Stimulated activated effector memory CD8-positive, alpha-beta T cell treated with anti-CD3 and anti-CD28 coated beads, Interleukin-12 subunit alpha, Interleukin-12 subunit beta, amount 100 ng/mL, for 72 hours (primary cell): ENCODE results near the gene CIRBP.
A peak's percentile ranks its signal among the peaks of the same experiment; 100 is the strongest.

ENCODE experiments used
- ATAC-seq: fragments of 150-1000 bp; cut with Tn5 transposase; 2 replicates; pipeline ENCODE4 v1.10.0; 2021
- DNase-seq, 2 donors: peaks; one replicate each; pipeline ENCODE4 v3.0.0; 2021 to 2022; ENCODE audit warnings: low spot score in 2 of 2
- H3K27ac Mint-ChIP-seq: one replicate; pipeline ENCODE4 v1.8.0; 2022; ENCODE audit warnings: mild to moderate bottlenecking, mixed read lengths
- H3K36me3 Mint-ChIP-seq: one replicate; pipeline ENCODE4 v1.8.0; 2022; ENCODE audit warnings: mild to moderate bottlenecking, mixed read lengths
- H3K4me1 Mint-ChIP-seq: one replicate; pipeline ENCODE4 v1.8.0; 2022; ENCODE audit warnings: mixed read lengths
- H3K4me3 Mint-ChIP-seq: one replicate; pipeline ENCODE4 v1.8.0; 2022; ENCODE audit warnings: mild to moderate bottlenecking, mixed read lengths
- H3K9me3 Mint-ChIP-seq: one replicate; pipeline ENCODE4 v1.8.0; 2022; ENCODE audit warnings: mixed read lengths

The CIRBP gene

DNA sequence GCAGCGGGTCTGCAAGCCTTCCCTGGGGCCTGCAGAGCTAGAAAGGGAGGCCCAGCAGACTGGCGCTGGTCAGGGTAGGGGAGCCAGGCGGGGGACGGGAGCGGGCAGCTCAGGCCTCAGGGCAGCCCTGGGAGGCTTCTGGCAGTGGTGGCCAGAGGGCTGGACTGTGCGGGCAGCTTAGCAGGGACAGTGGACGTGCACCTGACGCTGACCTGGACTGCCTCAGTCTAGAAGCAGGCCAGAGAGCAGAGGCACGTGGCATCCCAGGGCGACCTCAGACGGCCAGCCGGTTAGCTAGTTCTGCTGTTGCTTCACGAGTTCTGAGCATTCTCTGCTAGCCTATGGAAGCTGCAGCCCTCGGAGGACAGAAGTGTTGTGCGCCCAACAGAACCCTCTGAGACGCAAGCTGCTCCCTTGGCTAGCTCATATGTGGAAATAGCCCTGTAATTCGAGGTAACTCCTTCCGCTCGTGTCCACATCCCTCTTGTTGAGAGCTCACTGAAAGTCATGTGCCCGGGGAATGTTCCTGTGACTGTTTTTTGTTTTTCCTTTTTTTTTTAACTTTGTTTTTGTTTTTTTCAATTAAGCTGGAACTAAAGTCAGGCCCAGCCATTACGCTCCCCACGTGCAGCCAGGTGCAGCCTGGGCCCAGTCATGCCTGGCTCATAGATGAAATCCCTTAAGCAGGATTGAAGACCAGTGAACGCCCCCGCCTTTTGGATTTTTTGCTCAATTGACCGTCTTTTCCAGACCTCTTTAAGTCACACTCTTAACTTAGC, 4.3 kb downstream of the CIRBP start:
- H3K27ac Mint-ChIP-seq, result peak overlapping the region; percentile 92
- ATAC-seq (no peak), DNase-seq (no peak)
- no peaks in the 10 kb centered on the region for H3K9me3 Mint-ChIP-seq
- peak overlapping the region; percentile 89 for H3K4me3 Mint-ChIP-seq
- H3K4me1 Mint-ChIP-seq, result peaks cover 58% of the 10 kb centered on the region
- peaks cover 100% of the 10 kb centered on the region for H3K36me3 Mint-ChIP-seq

DNA sequence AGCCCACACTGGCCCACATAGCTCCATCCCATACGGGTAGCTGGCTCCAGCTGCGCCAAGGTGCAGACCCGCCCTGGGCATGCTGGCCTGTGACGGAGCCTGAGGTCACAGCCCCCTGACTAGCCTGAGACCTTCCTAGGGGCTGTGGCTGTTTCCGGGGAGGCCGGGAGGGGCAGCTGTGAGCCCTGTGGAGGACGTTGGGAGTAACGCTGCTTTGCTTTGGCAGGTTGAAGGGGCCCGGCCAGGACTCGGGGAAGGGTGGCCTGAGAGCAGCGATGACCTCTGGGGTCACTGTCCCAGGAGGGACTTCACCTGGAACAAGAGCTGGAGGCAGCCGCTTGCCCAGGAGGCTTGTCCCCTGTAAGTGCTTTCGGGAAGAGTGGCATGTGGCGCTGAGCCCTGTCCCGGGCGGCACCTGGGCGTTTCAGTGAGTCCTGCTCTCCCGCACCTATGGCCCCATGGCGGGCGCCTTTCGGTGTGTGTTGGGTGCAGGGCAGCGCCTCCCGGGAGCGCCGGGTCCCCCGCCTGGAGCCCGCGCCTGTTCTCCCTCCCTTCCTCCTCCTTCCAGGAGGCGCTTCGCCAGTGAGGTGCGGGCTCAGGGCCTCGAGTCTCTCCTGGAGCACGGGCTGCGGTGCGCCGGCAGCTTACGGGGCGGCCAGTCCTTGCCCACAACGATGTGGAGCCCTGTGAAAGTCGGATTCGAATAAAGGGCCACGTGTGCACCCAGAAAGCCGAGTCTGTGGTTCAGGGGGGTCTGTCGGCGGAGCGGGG, 5.1 kb downstream of the CIRBP start:
- Mint-ChIP-seq H3K36me3 (peaks cover 100% of the 10 kb centered on the region), H3K9me3 (no peaks in the 10 kb centered on the region), H3K27ac (peak overlapping the region; percentile 92), H3K4me1 (peaks cover 52% of the 10 kb centered on the region), H3K4me3 (peak overlapping the region; percentile 89)
- no peak for DNase-seq
- no peak for ATAC-seq

DNA sequence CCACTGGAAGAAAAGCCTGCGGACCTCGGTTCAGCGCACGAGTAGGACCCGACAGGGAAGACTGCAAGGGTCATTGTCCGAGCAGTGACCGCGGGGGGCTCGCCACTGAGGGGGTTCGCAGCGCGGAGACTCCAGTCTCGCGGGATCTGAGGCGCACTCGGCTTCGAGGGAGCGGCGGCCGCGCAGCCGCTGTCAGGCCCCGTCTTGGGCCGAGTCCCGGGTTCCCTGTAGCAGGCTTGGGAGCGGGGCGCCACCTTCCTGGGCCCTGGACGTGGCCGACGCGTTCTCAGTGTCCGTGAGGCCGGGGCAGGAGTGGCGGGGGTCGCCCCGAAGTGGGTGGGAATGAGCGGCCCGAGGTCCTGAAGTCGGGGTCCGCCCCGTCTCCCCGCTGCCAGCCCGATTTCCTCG, 5.7 kb downstream of the CIRBP start:
- Mint-ChIP-seq H3K27ac (peak overlapping the region; percentile 92), H3K4me1 (peaks cover 56% of the 10 kb centered on the region), H3K36me3 (peaks cover 100% of the 10 kb centered on the region), H3K9me3 (no peaks in the 10 kb centered on the region), H3K4me3 (peak overlapping the region; percentile 89)
- ATAC-seq, result no peak
- no peak for DNase-seq

DNA sequence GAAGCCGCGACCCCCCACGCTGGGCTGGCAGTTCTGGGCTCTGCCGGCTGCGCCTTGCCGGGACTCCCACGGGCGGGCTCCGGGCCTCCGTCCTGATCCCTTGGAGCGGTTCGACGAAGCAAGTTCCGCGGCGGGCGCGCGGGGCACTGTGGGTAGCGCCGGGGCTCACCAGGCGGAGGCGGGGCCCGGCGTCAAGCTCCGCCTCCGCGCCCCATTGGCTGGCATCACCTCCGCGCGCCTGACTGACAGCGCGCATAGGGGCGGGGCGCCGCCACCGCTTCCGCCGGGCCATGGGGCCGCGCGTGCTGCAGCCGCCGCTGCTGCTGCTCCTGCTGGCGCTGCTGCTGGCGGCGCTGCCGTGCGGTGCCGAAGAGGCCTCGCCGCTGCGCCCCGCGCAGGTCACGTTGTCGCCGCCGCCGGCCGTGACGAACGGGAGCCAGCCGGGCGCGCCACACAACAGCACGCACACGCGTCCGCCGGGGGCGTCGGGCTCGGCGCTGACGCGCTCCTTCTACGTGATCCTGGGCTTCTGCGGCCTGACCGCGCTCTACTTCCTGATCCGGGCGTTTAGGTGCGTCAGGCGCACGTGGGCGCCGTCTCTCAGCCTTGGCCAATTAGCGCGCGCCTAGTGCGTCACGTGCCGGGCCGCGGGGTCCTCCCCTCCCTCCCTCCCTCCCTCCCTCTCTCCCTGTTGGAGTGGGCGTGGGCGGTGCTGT, 6.3 kb downstream of the CIRBP start, which contains the start of gene FAM174C:
TSS of gene FAM174C (plus strand) at position 271 of the 716 bp plus-strand sequence. CDS start at position 291, 20 bp downstream.
- DNase-seq (peak; percentile 88 to 97), ATAC-seq (peak; percentile 91)
- Mint-ChIP-seq H3K4me3 (peak within 1 kb of the TSS; percentile 89), H3K27ac (peak within 1 kb of the TSS; percentile 92), H3K9me3 (no peaks in the 10 kb centered on the region), H3K36me3 (peaks cover 95% of the 10 kb centered on the region), H3K4me1 (peaks cover 56% of the 10 kb centered on the region)

DNA sequence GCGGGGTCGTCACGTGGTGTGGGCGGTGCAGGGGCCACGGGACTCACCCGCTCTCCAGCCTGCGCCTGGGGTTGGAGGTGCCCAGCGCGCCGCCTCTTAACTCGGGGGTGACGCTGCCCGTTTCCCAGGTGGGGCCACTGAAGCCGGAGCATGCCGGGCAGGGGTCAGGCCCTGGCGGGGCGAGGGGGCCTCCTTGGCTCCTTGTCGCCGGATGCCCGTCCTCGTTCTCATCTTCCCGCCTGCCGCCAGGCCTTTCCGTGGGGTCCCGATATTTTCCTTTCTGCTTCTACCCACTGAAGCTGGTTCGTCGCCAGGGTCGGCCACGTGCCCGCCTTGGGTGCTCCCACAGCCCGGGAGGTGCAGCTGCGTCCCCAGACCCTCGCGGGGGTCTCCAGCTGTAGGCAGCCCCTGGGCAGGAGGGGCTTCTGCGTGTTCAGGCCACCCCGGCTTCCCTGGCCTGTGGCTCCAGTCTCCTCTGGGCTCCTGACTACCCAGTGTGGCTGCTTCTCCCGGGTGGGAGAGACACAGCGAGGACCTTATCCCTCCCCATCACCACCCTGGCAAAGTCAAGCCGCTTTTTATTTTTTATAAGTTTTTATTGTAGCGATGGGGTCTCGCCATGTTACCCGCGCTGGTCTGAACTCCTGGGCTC, 7.0 kb downstream of the CIRBP start:
- H3K27ac Mint-ChIP-seq, result peak overlapping the region; percentile 92
- H3K36me3 Mint-ChIP-seq, result peaks cover 88% of the 10 kb centered on the region
- peaks cover 50% of the 10 kb centered on the region for H3K4me1 Mint-ChIP-seq
- peak overlapping the region; percentile 89 for H3K4me3 Mint-ChIP-seq
- ATAC-seq (no peak), DNase-seq (no peak)
- H3K9me3 Mint-ChIP-seq, result no peaks in the 10 kb centered on the region

DNA sequence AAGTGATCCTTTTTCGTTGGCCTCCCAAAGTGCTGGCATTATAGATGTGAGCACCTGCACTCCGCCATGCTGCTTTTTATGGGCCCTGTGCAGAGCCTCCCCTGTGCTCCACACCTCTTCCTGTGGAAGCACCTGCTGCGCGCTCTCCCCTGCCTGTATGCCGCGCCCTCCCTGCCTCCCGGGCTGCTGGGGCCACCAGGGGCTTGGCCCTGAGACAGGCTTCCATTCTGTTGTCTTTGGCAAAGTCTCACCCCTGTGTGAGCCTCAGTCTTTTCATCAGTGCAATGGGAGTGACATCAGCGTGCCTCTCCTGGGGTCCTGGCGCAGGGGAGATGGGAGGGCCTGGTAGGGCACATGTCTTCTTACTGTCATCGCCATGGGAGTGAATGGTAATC, 7.5 kb downstream of the CIRBP start:
- peaks cover 85% of the 10 kb centered on the region for H3K36me3 Mint-ChIP-seq
- H3K27ac Mint-ChIP-seq, result peak overlapping the region; percentile 92
- peak overlapping the region; percentile 89 for H3K4me3 Mint-ChIP-seq
- no peak for ATAC-seq
- no peaks in the 10 kb centered on the region for H3K9me3 Mint-ChIP-seq
- DNase-seq, result no peak
- peaks cover 45% of the 10 kb centered on the region for H3K4me1 Mint-ChIP-seq

DNA sequence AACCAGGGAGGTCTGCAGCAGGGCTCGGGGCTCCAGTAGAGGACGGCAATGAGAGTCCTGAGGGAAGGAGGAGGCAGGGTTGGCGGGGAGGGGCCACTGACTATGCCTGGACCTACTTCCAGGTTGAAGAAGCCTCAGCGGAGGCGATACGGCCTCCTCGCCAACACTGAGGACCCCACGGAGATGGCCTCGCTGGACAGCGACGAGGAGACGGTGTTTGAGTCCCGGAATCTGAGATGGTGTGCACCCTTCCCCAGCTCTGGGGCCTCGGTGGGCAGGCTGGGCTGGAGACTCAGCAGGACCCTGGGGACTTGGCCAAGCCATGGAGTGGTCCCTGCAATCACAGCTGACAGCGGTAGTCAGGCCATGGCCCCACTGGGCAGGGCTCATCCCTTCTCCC, 7.9 kb downstream of the CIRBP start:
- Mint-ChIP-seq H3K9me3 (no peaks in the 10 kb centered on the region), H3K27ac (peak overlapping the region; percentile 92), H3K36me3 (peaks cover 84% of the 10 kb centered on the region), H3K4me1 (peaks cover 40% of the 10 kb centered on the region), H3K4me3 (peak overlapping the region; percentile 89)
- no peak for ATAC-seq
- no peak for DNase-seq

DNA sequence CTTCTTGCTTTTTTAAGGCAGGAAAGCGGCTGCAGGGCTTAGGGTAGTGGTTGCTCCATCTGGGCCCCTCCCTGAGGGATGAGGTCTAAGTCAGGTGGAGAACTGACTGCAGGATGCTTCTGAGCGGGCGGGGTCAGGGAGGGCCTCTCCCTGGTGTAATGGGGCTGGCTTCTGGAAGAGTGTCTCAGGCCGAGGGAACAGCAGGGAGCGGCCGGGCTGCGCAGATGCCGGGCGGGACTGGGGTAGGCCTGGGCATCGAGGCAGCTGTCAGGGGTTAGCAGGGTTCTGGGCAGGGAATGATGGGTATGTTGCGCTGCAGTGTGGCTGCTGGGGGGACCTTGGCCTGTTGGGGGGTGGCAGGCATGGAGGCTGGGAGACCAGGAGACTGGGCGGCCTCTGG, 8.9 kb downstream of the CIRBP start:
- peak overlapping the region; percentile 64 for H3K27ac Mint-ChIP-seq
- DNase-seq (no peak), ATAC-seq (no peak)
- peaks cover 74% of the 10 kb centered on the region for H3K36me3 Mint-ChIP-seq
- H3K4me1 Mint-ChIP-seq, result peaks cover 30% of the 10 kb centered on the region
- peak overlapping the region; percentile 11 for H3K4me3 Mint-ChIP-seq
- no peaks in the 10 kb centered on the region for H3K9me3 Mint-ChIP-seq

DNA sequence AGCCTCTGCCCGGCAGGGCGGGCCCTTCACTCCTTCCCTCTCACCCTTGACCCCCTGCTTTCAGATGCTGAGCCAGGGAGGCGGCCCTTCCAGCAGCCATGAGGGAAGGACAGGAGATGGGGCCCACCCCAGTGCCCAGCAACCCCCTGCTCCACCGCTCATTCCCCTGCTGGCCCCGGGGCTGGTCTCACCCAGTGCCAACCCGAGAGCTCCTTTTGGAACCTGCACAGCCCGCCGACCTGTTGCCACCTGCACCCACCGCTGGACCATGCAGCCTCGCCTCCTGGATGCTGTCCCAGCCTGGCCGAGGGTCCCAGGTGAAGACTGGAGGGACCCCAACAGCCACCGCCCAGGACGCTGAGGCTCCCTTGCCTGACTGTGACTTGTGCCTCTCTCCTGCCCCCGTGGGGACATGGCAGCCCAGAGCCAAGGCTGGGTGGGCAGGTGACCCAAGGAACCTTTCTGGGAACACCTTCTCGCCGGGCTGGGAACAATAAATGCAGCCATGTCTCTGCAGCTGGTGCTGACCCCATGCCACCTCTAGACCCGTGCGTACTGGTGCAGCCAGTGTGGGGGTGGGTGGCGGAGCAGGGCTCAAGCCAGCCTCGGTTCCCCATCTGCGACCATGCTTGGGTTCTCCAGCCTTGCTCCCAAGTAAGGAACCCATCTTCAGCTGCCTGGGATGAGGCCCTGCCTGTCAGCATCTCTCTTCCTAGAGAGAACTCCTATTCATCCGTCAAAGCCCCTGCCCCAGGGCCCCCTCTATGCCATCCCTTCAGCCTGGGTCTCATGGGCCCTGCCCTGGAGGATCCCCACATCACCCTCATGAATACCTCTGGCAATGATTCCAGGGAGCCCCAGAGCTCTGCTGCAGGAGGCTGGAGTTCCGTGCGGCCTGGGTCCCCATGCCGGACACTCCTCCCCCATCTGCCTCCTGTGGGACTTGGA, 9.9 kb downstream of the CIRBP start:
- peaks cover 21% of the 10 kb centered on the region for H3K4me1 Mint-ChIP-seq
- H3K4me3 Mint-ChIP-seq, result no peak overlapping the region
- peaks cover 65% of the 10 kb centered on the region for H3K36me3 Mint-ChIP-seq
- H3K27ac Mint-ChIP-seq, result no peak overlapping the region
- H3K9me3 Mint-ChIP-seq, result no peaks in the 10 kb centered on the region
- no peak for ATAC-seq
- DNase-seq, result no peak

DNA sequence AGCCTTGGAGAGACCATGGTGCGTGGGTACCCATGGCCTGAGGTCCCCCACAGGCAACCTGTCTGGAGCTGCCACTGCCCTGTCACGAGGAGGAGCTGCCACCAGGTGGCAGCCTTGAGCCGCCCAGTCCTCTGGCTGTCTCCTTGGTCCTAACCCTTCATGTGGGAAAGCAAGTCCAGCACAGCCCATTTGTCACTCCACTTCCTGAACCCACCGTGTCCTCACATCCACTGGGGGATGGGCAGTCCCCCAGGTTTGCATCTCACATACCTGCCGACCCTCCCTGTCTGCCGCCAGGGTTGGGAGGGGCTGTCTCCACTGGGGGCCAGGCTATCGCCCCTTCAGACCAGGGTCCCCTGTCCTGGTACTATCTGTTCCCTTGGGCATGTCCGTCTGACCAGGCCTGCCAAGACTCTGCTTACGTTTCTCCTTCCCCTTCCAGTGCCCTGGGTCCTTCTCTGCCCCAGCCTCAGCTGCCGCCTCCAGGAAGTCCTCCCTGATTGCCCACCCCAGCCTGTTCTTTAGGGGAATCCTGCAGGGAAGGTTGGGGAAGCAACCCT, 10.7 kb downstream of the CIRBP start:
- Mint-ChIP-seq H3K27ac (peak overlapping the region; percentile 74), H3K36me3 (peaks cover 56% of the 10 kb centered on the region), H3K4me1 (peaks cover 19% of the 10 kb centered on the region), H3K9me3 (no peaks in the 10 kb centered on the region), H3K4me3 (no peak overlapping the region)
- ATAC-seq (peak; percentile 34), DNase-seq (peak; percentile 80 to 91)

DNA sequence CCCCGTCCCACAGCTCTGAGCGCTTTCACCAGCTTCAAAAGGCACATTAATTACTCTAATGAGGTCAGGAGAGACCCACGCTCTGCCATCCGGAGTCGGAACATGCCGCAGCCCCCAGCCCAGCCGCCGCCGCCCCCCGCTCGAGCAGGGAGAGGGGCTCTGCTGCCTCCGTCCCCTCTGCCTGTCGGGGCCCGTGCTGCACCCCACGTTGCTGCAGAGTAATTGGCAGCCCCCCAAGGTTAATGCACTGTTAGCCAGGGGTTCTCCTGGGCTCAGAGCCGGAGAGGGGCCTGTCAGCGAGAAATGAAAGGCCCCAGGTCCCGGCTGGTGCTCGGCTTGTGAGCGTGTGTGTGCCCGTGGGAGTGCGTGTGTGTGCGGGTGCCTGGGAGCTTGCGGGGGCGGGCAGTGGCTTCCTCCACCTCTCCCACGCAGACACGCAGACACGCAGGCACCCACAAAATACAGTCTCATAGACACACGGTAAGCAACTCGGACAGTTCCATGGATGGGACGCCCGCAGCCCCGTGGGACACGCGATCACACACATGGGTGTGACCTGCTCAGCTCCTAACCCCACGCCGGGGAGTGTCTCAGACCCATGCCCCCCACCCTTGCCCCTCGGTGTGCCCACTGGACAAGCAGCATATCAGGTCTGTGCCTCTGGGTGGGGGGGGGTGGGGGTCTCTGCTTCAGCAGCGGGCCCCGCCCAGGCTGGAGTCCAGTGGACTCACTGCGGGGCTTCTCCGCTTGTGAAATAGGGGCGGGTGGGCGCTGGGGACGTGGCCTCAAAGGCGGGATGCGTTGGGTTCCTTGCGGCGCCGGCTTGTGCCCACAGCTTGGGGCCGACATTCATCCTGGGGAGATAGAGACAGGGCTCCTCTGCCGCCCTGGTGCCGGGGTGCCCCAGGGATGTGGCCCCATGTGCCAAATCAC, 11.8 kb downstream of the CIRBP start:
- ATAC-seq, result no peak
- Mint-ChIP-seq H3K9me3 (no peaks in the 10 kb centered on the region), H3K27ac (peak overlapping the region; percentile 63), H3K4me1 (peaks cover 19% of the 10 kb centered on the region), H3K4me3 (no peak overlapping the region), H3K36me3 (peaks cover 46% of the 10 kb centered on the region)
- DNase-seq, result no peak

DNA sequence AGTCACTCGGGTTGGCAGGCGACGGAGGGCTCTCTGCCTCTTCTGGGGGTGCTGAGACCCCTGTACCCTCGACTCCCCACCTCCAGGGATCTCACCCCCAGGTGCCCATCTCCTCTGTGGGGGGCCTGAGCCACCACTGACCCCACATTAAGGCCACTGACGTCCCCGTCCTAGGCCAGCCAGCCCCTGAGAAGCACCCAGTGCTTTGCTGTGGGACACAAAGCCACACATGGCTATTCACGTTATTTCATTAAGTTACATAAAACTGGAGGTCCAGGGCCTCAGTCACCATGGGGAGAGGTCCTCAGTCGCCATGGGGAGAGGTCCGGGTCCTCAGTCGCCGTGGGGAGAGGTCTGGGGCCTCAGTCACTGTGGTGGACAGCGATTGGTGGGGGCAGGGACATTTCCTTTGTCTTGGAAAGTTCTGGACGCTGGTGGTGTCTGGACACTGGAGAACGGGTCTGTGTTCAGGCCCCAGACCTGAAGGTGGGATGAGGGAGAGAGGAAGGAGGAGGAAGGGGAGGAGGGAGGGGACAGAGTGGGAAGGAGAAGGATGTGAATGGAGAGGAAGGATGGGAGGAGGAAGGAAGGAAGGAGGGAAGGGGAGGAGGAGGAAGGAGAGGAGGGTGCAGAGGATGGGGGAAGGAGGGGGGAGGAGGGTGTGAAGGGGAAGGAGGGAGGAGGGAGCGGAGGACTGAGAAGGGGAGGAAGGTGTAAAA, 12.6 kb downstream of the CIRBP start:
- no peaks in the 10 kb centered on the region for H3K9me3 Mint-ChIP-seq
- peak overlapping the region; percentile 63 for H3K27ac Mint-ChIP-seq
- H3K4me3 Mint-ChIP-seq, result no peak overlapping the region
- H3K4me1 Mint-ChIP-seq, result peaks cover 20% of the 10 kb centered on the region
- DNase-seq (no peak), ATAC-seq (no peak)
- peaks cover 37% of the 10 kb centered on the region for H3K36me3 Mint-ChIP-seq
